ENCODE results near the gene LARP1.

GRCh38 chr5:154841273-154841661 is 86.1 kb downstream of the LARP1 start:
- TF ChIP-seq CTCF (IDR thresholded peaks at IDR 0.05) (no peak), POLR2A (IDR thresholded peaks at IDR 0.05) (no peak), POLR2AphosphoS5 (IDR thresholded peaks at IDR 0.05) (no peak)
